ENCODE results near the gene KRTCAP2. TPM values are rescaled to one million over a fixed set of nuclear protein-coding genes. Genes with fewer than 3 reads are reported as not detected.

The KRTCAP2 gene
- total and polyA plus RNA-seq, 9 donors: 96.5 to 499 (median 166) TPM

- TF ChIP-seq POLR2A (IDR thresholded peaks at IDR 0.05): no peak
- no peak for TF ChIP-seq CTCF (IDR thresholded peaks at IDR 0.05)
- TF ChIP-seq EP300 (IDR thresholded peaks at IDR 0.05): no peak
Measured at GRCh38 chr1:155186067-155186793, 13.1 kb upstream of the KRTCAP2 start.

DNA sequence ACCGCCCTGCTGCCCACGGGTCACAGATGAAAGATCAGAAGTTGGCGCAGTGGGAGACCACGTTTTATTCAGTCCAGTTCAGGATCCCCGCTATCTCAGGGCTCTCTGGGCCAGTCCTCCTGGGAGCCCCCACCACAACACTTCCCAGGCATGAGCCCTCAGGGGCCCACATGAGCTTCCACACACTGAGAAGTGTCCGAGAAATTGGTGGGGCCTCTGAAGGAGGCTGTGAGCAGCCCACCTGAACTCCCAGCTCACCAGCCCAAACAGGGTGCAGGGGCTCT is 12.6 kb upstream of the KRTCAP2 start:
- DNase-seq: peak in 2 of 5 donors; percentile 11 to 13
- intact Hi-C loops (cut with DNase I): no loop called here
- TF ChIP-seq EP300 (IDR thresholded peaks at IDR 0.05): no peak
- no peak for TF ChIP-seq POLR2A (IDR thresholded peaks at IDR 0.05)
- no peak for TF ChIP-seq CTCF (IDR thresholded peaks at IDR 0.05)
- Histone ChIP-seq H3K9me3 (no peaks in the 10 kb centered on the region), H3K4me1 (ENCODE audit: insufficient read depth) (no peaks in the 10 kb centered on the region), H3K4me3 (no peak overlapping the region), H3K36me3 (no peaks in the 10 kb centered on the region), H3K27me3 (no peaks in the 10 kb centered on the region), H3K27ac (no peak overlapping the region)
- WGBS, 3 donors: 45 to 52% (median 50%) methylated on average over 6 of the region's 6 CpGs

More at GRCh38 chr1:155186067-155186793, 13.1 kb upstream of the KRTCAP2 start:
- no peaks in the 10 kb centered on the region for H3K36me3 ChIP-seq
- H3K9me3 ChIP-seq: no peaks in the 10 kb centered on the region
- no peak overlapping the region for H3K4me3 ChIP-seq
- peak in 2 of 5 donors; percentile 8 for DNase-seq
- intact Hi-C loops (cut with DNase I): no loop called here
- no peaks in the 10 kb centered on the region for H3K27me3 ChIP-seq
- no peaks in the 10 kb centered on the region for H3K4me1 ChIP-seq (ENCODE audit: insufficient read depth)
- WGBS, 3 donors: 61 to 76% (median 68%) methylated on average over 8 of the region's 8 CpGs
- H3K27ac ChIP-seq: no peak overlapping the region

- Histone ChIP-seq H3K4me1 (ENCODE audit: insufficient read depth) (no peaks in the 10 kb centered on the region), H3K27ac (no peak overlapping the region), H3K27me3 (no peaks in the 10 kb centered on the region), H3K4me3 (no peak overlapping the region), H3K36me3 (no peaks in the 10 kb centered on the region), H3K9me3 (no peaks in the 10 kb centered on the region)
- intact Hi-C loops (cut with DNase I): no loop called here
- peak in 4 of 5 donors; percentile 23 to 34 (median 27) for DNase-seq
- 57 to 67% (median 64%) methylated on average over 21 of the region's 21 CpGs for WGBS, 3 donors
- no peak for TF ChIP-seq POLR2A (IDR thresholded peaks at IDR 0.05)
- no peak for TF ChIP-seq EP300 (IDR thresholded peaks at IDR 0.05)
- TF ChIP-seq CTCF (IDR thresholded peaks at IDR 0.05): no peak
Measured at GRCh38 chr1:155184835-155185782, 12.0 kb upstream of the KRTCAP2 start.

- peak in 4 of 5 donors; percentile 14 to 31 (median 15) for DNase-seq
- no peak overlapping the region for H3K27ac ChIP-seq
- TF ChIP-seq POLR2A (IDR thresholded peaks at IDR 0.05): no peak
- no peak for TF ChIP-seq EP300 (IDR thresholded peaks at IDR 0.05)
- no peak for TF ChIP-seq CTCF (IDR thresholded peaks at IDR 0.05)
Measured at GRCh38 chr1:155184351-155184811, 11.3 kb upstream of the KRTCAP2 start.

More at GRCh38 chr1:155184351-155184811, 11.3 kb upstream of the KRTCAP2 start:
- no peak overlapping the region for H3K4me3 ChIP-seq
- no peaks in the 10 kb centered on the region for H3K27me3 ChIP-seq
- intact Hi-C loops (cut with DNase I): no loop called here
- no peaks in the 10 kb centered on the region for H3K4me1 ChIP-seq (ENCODE audit: insufficient read depth)
- no peaks in the 10 kb centered on the region for H3K36me3 ChIP-seq
- H3K9me3 ChIP-seq: no peaks in the 10 kb centered on the region
- 80 to 90% (median 89%) methylated on average over 4 of the region's 4 CpGs for WGBS, 3 donors

Measured in ovary (tissue), 9 donors.